ENCODE data around the gene PCBP3. TPM values are rescaled to one million over a fixed set of nuclear protein-coding genes. Genes with fewer than 3 reads are reported as not detected.
"Not testable (repeated sequence)": the region's sequence is repeated elsewhere in the genome, so short reads cannot be mapped to it uniquely, and the experiment has no call there.

PCBP3 gene
- total RNA-seq, 1 donor from 2014 or later, result 11.8 TPM

- H3K4me3 Mint-ChIP-seq (ENCODE audit: unreplicated experiment), result no peak overlapping the region
- H3K9me3 Mint-ChIP-seq (ENCODE audit: low read depth), result no peaks in the 10 kb centered on the region
- no peak overlapping the region for H3K27ac Mint-ChIP-seq (ENCODE audit: unreplicated experiment)
- peaks cover 34% of the 10 kb centered on the region for H3K27me3 Mint-ChIP-seq (ENCODE audit: low read depth)
- H3K4me1 Mint-ChIP-seq (ENCODE audit: low read depth), result peaks cover 18% of the 10 kb centered on the region
- no peaks in the 10 kb centered on the region for H3K36me3 Mint-ChIP-seq (ENCODE audit: low read depth)
- DNase-seq (ENCODE audit: low spot score), result no peak
- no peak for TF ChIP-seq CTCF (IDR thresholded peaks at IDR 0.05)
Measured at GRCh38 chr21:45611296-45611695, 32.2 kb upstream of the PCBP3 start.

- DNase-seq (ENCODE audit: low spot score), result no peak
- H3K27ac Mint-ChIP-seq (ENCODE audit: unreplicated experiment), result peak overlapping the region; percentile 80
- peaks cover 18% of the 10 kb centered on the region for H3K4me1 Mint-ChIP-seq (ENCODE audit: low read depth)
- peaks cover 32% of the 10 kb centered on the region for H3K27me3 Mint-ChIP-seq (ENCODE audit: low read depth)
- no peak overlapping the region for H3K4me3 Mint-ChIP-seq (ENCODE audit: unreplicated experiment)
- H3K36me3 Mint-ChIP-seq (ENCODE audit: low read depth), result no peaks in the 10 kb centered on the region
- no peak for TF ChIP-seq CTCF (IDR thresholded peaks at IDR 0.05)
- no peaks in the 10 kb centered on the region for H3K9me3 Mint-ChIP-seq (ENCODE audit: low read depth)
Measured at GRCh38 chr21:45611939-45612664, 31.4 kb upstream of the PCBP3 start.

- Mint-ChIP-seq H3K4me1 (ENCODE audit: low read depth) (peaks cover 18% of the 10 kb centered on the region), H3K27me3 (ENCODE audit: low read depth) (peaks cover 32% of the 10 kb centered on the region)
- not testable (repeated sequence) for H3K4me3 Mint-ChIP-seq (ENCODE audit: unreplicated experiment); H3K9me3 Mint-ChIP-seq (ENCODE audit: low read depth); H3K27ac Mint-ChIP-seq (ENCODE audit: unreplicated experiment); H3K36me3 Mint-ChIP-seq (ENCODE audit: low read depth)
- DNase-seq (ENCODE audit: low spot score), result peak; percentile 69
Measured at GRCh38 chr21:45612665-45613019, 30.9 kb upstream of the PCBP3 start.

- Mint-ChIP-seq H3K4me3 (ENCODE audit: unreplicated experiment) (no peak overlapping the region), H3K4me1 (ENCODE audit: low read depth) (peaks cover 22% of the 10 kb centered on the region), H3K36me3 (ENCODE audit: low read depth) (no peaks in the 10 kb centered on the region), H3K27me3 (ENCODE audit: low read depth) (peaks cover 31% of the 10 kb centered on the region), H3K9me3 (ENCODE audit: low read depth) (no peaks in the 10 kb centered on the region), H3K27ac (ENCODE audit: unreplicated experiment) (no peak overlapping the region)
- TF ChIP-seq CTCF (IDR thresholded peaks at IDR 0.05), result no peak
- peak; percentile 44 for DNase-seq (ENCODE audit: low spot score)
Measured at GRCh38 chr21:45613396-45613795, 30.1 kb upstream of the PCBP3 start.

- no peak for TF ChIP-seq CTCF (IDR thresholded peaks at IDR 0.05)
- Mint-ChIP-seq H3K4me1 (ENCODE audit: low read depth) (peaks cover 23% of the 10 kb centered on the region), H3K27me3 (ENCODE audit: low read depth) (peaks cover 26% of the 10 kb centered on the region), H3K9me3 (ENCODE audit: low read depth) (no peaks in the 10 kb centered on the region), H3K4me3 (ENCODE audit: unreplicated experiment) (no peak overlapping the region), H3K36me3 (ENCODE audit: low read depth) (no peaks in the 10 kb centered on the region), H3K27ac (ENCODE audit: unreplicated experiment) (no peak overlapping the region)
- DNase-seq (ENCODE audit: low spot score), result peak; percentile 5
Measured at GRCh38 chr21:45613881-45614280, 29.6 kb upstream of the PCBP3 start.

GRCh38 chr21:45615145-45615711 is 28.3 kb upstream of the PCBP3 start:
- TF ChIP-seq CTCF (IDR thresholded peaks at IDR 0.05), result no peak
- Mint-ChIP-seq H3K36me3 (ENCODE audit: low read depth) (no peaks in the 10 kb centered on the region), H3K4me3 (ENCODE audit: unreplicated experiment) (no peak overlapping the region), H3K27ac (ENCODE audit: unreplicated experiment) (no peak overlapping the region), H3K4me1 (ENCODE audit: low read depth) (peaks cover 23% of the 10 kb centered on the region), H3K9me3 (ENCODE audit: low read depth) (no peaks in the 10 kb centered on the region), H3K27me3 (ENCODE audit: low read depth) (peaks cover 25% of the 10 kb centered on the region)
- peak; percentile 53 for DNase-seq (ENCODE audit: low spot score)

Measured in chondrocyte (in vitro differentiated cells).